Fibroblast of skin of scalp (primary cell): ENCODE measurements around the gene C1orf198.

Experiments used
- DNase-seq: peaks from one replicate; pipeline ENCODE4 v3.0.0-alpha.2; 2013

C1orf198 gene

GRCh38 chr1:230828421-230828820 is 39.9 kb downstream of the C1orf198 start:
- DNase-seq = no peak

GRCh38 chr1:230827801-230828200 is 40.5 kb downstream of the C1orf198 start:
- DNase-seq = no peak

GRCh38 chr1:230827081-230827681 is 41.1 kb downstream of the C1orf198 start:
- DNase-seq = no peak

- no peak for DNase-seq
Measured at GRCh38 chr1:230826166-230826875, 42.0 kb downstream of the C1orf198 start.

GRCh38 chr1:230825761-230826160 is 42.6 kb downstream of the C1orf198 start:
- peak; percentile 40 for DNase-seq

GRCh38 chr1:230824919-230825721 is 43.2 kb downstream of the C1orf198 start:
- DNase-seq = peak; percentile 68

GRCh38 chr1:230824551-230824918 is 43.8 kb downstream of the C1orf198 start:
- DNase-seq = no peak

GRCh38 chr1:230823931-230824381 is 44.4 kb downstream of the C1orf198 start:
- DNase-seq = no peak

- DNase-seq = peak; percentile 27
Measured at GRCh38 chr1:230823426-230823825, 44.9 kb downstream of the C1orf198 start.

- DNase-seq = peak; percentile 70
Measured at GRCh38 chr1:230822092-230822581, 46.2 kb downstream of the C1orf198 start.

- no peak for DNase-seq
Measured at GRCh38 chr1:230821346-230821745, 47.0 kb downstream of the C1orf198 start.

- no peak for DNase-seq
Measured at GRCh38 chr1:230820568-230820967, 47.8 kb downstream of the C1orf198 start.

- no peak for DNase-seq
Measured at GRCh38 chr1:230819976-230820375, 48.3 kb downstream of the C1orf198 start.

GRCh38 chr1:230818901-230819300 is 49.4 kb downstream of the C1orf198 start:
- DNase-seq = no peak

- DNase-seq = peak; percentile 60
Measured at GRCh38 chr1:230818367-230818766, 50.0 kb downstream of the C1orf198 start.

GRCh38 chr1:230816018-230816417 is 52.3 kb downstream of the C1orf198 start:
- DNase-seq = no peak

- no peak for DNase-seq
Measured at GRCh38 chr1:230814949-230815692, 53.2 kb downstream of the C1orf198 start.

GRCh38 chr1:230812568-230812967 is 55.8 kb downstream of the C1orf198 start:
- DNase-seq = no peak

- DNase-seq = no peak
Measured at GRCh38 chr1:230809256-230809990, 58.9 kb downstream of the C1orf198 start.

GRCh38 chr1:230808281-230808872 is 59.9 kb downstream of the C1orf198 start:
- peak; percentile 74 for DNase-seq

GRCh38 chr1:230807561-230808280 is 60.6 kb downstream of the C1orf198 start:
- DNase-seq = no peak
